Measurements from ENCODE around the gene MTFR1L.

Gene MTFR1L

GRCh38 chr1:25819491-25820246 lies at the start of gene MTFR1L:
TSS of gene MTFR1L (plus strand) at chr1:25819954. CDS start at chr1:25823105, 3,151 bp downstream.
- peak; percentile 94 for DNase-seq

GRCh38 chr1:25770541-25771220 lies 49.1 kb upstream of the MTFR1L start:
- DNase-seq: no peak

DNA sequence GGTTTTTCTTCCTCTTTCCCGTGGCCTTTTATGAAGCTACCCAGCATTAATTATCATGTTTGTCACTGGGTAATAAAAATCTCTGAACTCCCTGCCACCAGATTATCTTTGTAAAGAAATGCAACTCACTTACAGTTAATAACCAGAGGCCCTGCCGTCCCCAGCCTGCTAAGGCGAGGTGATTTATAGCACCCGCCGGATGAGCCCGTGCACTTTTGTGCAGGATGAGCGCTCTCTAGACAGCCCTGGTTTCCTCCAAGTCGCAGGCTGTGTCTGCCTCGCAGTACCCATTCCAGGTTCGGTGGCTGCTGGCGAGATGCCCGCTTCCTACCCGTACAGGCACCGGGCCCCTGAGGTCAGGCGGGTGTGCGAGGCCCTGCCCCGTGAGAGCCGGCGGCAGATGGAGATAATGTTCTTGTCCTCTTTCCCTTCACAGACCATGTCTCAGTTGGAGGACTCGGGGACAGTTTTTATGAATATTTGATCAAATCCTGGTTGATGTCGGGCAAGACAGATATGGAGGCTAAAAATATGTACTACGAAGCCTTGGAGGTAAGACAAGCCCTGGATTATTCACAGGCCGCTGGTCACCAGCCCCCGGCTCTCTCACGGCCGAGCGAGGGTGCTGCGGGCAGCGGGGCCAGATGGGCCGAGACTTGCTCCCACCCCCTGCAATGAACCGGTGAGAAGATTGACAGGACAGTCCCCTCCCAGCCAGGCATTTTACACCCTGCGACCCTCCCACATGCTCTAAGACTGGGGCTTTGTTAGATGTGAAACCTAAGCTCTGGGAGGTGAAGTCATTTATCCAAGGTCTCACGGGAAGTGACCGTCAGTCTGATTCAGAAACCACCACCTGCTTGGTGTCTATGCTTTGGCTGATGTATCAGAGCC lies 48.3 kb upstream of the MTFR1L start:
- DNase-seq: no peak

- DNase-seq: no peak
Measured at GRCh38 chr1:25772164-25772563, 47.6 kb upstream of the MTFR1L start.

- no peak for DNase-seq
Measured at GRCh38 chr1:25772692-25773245, 47.0 kb upstream of the MTFR1L start.

- no peak for DNase-seq
Measured at GRCh38 chr1:25773441-25774125, 46.2 kb upstream of the MTFR1L start.

DNA sequence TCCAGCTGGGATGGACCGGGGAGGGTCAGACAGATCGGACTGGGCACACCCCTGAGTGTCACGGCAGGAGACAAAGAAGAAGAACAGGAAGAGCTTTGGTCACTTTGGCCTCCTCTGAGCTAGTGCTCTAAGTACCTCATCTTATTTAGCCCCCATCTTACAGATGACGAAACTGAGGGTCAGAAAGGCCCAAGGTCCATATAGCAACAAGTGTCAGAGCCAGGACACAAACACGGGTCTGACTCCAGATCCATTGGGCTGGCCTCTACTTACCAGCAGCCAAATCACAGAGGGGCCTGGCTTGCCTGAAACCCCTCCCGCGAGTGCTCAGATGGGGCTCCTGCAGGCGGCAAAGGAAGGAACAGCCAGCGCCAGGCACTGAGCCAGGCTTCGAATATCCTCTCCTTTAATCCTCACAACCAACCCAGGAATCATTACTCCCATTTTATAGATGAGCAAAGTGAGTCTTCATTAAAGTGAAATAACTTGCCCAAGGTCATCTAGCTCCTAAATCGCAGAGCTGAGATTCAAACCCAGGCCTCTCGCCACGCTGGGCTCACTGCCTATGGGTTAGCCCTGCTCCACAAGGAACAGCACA lies 45.4 kb upstream of the MTFR1L start:
- DNase-seq: no peak

DNA sequence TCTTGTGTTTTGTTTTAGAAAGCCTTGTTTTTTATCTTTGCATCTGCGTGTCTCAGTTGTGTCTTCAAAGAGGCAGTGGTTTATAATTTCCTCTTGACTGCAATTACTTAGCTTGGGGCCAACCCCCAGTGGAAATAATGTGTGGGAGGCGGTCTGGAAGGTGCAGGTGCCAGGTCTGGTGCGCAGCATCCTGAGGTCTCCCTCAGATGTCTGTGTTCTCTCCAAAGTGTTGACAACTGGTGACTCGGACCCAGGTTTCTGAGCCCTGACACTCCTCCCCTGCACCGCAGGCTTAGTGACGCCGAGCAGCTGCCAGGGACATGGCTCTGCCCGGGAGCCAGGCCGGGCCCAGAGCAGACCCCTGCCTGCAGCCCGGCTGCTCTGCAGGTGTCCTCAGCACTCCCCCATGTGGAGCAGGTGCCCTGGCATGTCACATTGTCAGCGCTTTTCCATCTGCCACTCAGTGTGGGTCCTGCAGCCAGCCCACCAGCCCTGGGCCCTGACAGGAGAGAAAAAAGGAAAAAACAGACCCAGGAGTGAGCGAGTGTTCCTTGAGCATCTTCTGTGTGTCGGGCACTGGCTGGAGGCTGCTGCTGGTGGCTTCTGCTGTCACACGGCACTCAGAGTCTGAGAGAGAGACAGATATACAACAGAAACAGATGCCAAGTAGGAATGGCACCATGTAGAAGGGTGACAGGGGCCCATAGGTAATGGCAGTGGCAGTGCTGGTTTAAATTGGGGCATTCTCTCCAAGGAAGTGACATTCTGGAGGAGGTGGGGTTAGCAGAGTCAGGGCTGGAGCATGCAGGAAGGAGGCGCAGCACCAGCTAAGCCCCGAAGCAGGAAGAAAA lies 44.6 kb upstream of the MTFR1L start:
- DNase-seq: peak; percentile 66

DNA sequence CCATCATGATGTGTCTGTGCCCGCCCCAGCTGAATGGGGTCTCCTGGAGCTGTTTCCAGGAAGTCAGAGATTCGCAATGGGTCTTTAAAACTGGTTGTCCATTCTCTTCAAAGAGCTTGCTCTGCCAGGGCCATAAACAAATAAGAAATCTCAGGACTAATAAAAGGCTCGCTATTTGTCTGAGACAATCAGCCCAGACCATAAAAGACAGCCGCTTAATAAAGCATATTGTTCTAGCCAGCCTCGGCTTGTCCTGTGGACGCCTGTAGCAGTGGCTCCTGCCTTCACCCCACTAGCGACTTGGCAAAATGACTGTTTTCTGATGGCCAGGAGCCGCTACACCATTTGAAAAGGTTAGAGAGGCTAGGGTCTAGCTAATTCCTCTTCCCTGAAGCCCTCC lies 40.4 kb upstream of the MTFR1L start:
- DNase-seq: no peak

DNA sequence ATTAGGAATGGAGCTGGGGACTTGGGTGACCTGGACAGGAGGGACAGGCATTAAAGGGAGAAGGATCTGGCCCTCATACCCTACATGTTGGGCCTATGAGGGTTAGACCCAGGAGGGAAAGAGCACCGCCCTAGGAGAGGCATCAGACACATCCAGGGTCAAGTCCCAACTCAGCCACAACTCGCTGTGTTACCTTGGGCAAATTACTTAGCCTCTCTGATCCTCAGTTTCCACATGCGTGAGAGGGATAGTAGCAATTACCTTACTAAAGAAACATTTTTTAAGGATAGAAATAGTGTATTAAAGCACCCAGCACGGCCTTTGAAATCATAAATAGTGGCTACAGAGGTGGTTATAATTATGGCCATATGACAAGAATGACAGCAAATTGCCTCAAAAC lies 39.9 kb upstream of the MTFR1L start:
- DNase-seq: no peak

- no peak for DNase-seq
Measured at GRCh38 chr1:25780318-25781129, 39.2 kb upstream of the MTFR1L start.

DNA sequence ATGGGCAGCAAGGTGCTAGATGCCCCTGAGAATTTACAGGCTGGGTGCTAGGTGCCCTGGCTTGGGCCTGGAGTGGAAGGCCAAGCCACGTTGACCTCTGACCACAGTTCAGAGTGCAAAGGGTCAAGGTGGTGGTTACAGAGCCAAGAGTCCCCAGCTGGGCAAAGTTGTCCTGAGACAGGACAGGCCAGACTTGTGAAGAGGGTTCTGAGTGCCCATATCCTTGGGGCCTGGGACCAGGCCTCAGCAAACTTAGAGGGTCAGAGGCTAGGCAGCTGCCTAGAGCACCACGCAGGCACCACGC lies 38.7 kb upstream of the MTFR1L start:
- DNase-seq: no peak

- no peak for DNase-seq
Measured at GRCh38 chr1:25782608-25783201, 37.0 kb upstream of the MTFR1L start.

- no peak for DNase-seq
Measured at GRCh38 chr1:25784575-25785051, 35.1 kb upstream of the MTFR1L start.

DNA sequence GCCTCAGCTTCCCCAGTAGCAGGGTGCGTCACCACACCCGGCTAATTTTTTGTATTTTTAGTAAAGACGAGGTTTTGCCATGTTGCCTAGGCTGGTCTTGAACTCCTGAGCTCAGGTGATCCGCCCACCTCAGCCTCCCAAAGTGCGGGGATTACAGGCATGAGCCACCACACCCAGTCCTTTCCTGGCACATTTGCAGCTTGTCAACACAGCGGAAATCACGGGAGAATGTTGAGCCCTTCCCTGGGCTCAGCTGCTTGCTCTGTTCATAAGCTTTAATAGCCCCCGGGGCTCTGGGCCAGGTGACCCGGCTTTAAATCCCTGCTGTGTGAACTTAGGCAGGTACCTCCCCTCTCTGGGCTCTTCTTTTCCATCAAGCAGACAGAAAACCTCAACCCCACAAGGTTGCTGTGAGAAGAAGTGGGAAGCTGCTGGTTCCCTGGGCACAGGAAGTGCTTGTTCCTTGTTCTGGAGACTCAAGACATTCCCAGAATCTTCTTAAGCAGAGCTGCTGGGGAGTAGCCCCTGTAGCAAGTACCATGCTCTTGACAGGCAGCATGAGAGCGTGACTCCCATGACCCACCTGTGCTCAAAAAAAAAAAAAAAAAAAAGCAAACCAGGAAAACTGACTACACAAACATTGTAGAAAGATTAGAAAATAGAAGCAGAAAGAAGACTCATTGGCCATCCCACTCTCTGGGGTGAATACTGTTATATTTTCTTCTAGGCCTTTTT lies 34.3 kb upstream of the MTFR1L start:
- DNase-seq: no peak

DNA sequence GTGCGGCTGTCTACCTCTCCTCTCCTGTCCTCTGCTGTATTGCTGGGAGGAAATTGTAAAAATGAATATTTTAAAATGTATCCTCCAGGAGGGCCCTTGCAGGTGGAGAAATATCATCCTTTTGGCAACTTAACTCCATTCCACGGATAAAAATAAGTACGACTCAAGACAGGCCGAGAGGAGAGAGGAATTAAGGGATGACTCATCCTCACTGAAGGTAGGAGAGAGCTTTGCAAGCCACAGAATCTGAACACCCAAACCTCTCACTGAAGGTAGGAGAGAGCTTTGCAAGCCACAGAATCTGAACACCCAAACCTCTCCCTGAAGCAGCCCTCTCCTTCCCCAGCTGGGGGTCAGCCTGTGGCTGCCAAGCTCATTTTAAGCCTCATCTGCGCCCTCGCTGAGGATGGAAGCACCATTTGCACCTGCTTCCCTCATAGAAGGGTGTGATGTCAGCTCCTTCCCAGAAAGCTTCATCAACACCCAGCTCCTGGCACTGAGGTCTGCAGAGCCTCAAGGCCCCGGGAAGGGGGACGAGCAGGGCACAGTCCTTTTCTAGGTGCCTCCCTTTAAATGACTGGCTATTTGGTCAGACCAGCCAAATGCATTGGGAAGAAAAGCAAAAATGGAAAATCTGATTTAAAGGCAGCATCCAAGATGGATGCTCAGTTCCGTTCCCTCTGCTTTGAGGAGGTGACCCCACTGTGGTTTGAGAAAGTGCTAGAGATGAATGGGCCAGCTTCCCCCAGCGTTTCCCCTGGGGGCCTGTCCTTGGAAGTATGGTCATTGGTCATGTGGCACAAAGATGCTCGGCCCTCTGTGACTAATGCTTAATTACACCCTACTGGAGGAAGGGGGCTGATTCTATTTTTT lies 32.6 kb upstream of the MTFR1L start:
- no peak for DNase-seq

DNA sequence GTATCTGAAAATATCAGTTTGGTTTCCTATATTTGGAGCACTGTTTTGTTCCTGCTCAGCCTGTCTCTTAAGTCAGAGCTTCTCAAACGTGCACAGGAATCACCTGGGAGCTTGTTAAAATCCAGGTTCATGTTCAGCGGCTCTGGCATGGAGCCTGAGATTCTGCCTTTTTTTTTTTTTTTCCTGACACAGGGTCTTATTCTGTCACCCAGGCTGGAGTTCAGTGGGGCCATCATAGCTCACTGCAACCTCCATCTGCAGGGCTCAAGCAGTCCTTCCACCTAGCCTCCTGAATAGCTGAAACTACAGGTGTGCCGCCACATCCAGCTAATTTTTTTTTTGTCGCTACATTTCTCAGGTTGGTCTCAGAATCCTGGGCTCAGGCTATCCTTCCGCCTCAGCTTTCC lies 32.0 kb upstream of the MTFR1L start:
- DNase-seq: no peak

DNA sequence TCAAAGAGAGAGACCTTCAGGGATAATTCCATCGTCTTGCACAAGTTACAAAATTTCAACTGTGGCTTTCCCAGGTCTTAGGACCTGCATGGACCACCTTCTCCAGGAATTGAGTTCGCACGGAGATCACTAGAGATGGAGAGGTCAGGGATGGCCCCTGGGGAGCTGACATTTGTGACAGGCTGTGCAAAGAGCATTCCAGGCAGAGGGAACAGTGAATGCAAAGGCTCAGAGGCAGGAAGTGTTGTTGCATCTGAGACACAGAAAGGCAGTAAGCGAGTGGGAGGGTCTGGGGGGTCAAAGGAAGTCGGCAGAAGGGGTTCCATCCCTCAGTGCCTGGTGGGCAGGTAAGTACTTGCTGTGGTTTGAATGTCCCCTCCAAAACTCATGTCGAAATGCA lies 29.3 kb upstream of the MTFR1L start:
- no peak for DNase-seq
